Transverse colon (tissue), 4 donors: ENCODE measurements around the gene SGO2.
A peak's percentile ranks its signal among the peaks of the same experiment; 100 is the strongest.

Experiments used
- CTCF ChIP-seq, 5 experiments: fragments of 200-600 bp in 3 of 5; fragments of 450-650 bp in 2 of 5; sonication (generic) in 3 of 5; IDR thresholded peaks; 1 replicate in 2 of 5; 2 replicates in 3 of 5; pipeline ENCODE4 v1.5.1; 2016 to 2017; ENCODE audit warnings: antibody characterized with exemption in 5 of 5, inconsistent platforms in 3 of 5, mild to moderate bottlenecking in 2 of 5, moderate library complexity in 1 of 5
- POLR2A ChIP-seq: fragments of 450-650 bp; IDR thresholded peaks from one replicate; pipeline ENCODE4 v1.6.1; 2016; ENCODE audit warnings: antibody characterized with exemption, mild to moderate bottlenecking, moderate library complexity
- POLR2AphosphoS5 ChIP-seq, 3 donors: sonication (generic); formaldehyde crosslinking; IDR thresholded peaks; one replicate each; pipeline ENCODE4 v1.6.1; 2016; ENCODE audit warnings: antibody characterized with exemption in 3 of 3

GRCh38 chr2:200479692-200480265, 46.2 kb upstream of the SGO2 start:
- TF ChIP-seq CTCF (IDR thresholded peaks at IDR 0.05) (no peak), POLR2AphosphoS5 (IDR thresholded peaks at IDR 0.05) (peak in 1 of 3 donors; percentile 32), POLR2A (no peak)
